ENCODE measurements around the gene RPS15A.

DNA sequence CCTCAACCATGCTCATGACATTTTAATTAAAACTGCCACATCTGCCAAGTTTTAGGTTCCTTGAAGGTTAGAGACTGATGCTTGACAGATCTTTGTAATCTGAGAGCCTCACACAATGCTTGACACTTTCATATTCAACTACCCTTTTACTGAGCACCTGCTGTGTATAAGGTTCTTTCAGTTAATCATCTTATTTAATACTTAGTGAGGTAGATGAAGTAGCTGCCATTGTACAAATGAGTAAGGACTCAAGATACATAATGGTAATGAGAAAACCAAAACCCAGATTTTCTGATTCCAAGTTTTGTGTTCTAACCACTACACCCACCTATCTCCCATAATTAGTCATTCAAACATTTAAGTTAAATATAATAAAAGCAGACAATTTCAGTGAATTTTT, 46.6 kb upstream of the RPS15A start:
- TF ChIP-seq TEAD4 (IDR thresholded peaks at IDR 0.05; ENCODE audit: low read depth, low read length) (no peak), CTCF (IDR thresholded peaks at IDR 0.05; ENCODE audit: control extremely low read depth in 1 of 3, insufficient read depth in 1 of 3, low read depth in 1 of 3, low read length in 3 of 3) (no peak)
